Measurements from ENCODE around the gene RMND5B.
"Not testable (repeated sequence)": the region's sequence is repeated elsewhere in the genome, so short reads cannot be mapped to it uniquely, and the experiment has no call there.

RMND5B gene

GRCh38 chr5:178113841-178114324 is 16.9 kb upstream of the RMND5B start:
- DNase-seq = no peak

- peak in 2 of 56 donors; percentile 11 to 14 for DNase-seq
Measured at GRCh38 chr5:178114325-178115135, 16.3 kb upstream of the RMND5B start.

- DNase-seq = no peak
Measured at GRCh38 chr5:178115136-178115813, 15.5 kb upstream of the RMND5B start.

GRCh38 chr5:178115814-178116142 is 15.0 kb upstream of the RMND5B start:
- no peak for DNase-seq

DNA sequence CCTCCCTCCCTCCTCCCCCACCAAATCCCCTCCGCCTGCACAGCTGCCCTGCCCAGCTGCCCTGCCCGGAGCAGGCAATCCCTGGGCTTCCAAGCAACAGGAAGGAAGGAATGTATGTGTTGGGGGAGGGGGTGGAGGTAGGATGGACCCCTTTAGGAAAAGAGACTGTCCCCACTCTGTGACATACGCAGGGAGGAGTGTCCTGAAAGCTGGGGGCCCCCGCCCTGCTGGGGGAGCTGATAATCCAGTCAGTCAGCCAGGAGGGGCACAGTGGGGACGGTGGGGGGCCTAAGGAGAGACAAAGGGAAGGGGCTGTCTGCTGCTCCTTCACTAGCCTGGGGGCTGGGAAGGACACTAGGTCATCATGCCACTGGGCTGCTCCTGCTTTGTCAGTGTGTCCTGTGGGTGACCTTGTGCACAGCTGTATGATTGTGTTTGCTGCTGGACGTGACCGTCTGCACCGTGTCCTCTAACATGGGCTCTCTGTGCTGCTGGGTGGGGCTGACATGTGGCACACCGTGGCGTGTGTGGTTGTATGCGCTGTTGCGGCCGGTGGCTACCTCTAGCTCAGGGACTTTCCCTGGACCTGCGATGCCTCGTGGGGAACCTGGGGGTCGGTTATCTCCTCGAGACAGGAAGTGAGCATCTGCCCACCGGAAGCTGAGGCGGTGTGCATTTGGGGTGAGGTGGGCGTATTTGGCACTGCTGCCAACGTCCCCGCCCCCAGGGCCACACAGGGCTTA is 14.5 kb upstream of the RMND5B start:
- DNase-seq = no peak

DNA sequence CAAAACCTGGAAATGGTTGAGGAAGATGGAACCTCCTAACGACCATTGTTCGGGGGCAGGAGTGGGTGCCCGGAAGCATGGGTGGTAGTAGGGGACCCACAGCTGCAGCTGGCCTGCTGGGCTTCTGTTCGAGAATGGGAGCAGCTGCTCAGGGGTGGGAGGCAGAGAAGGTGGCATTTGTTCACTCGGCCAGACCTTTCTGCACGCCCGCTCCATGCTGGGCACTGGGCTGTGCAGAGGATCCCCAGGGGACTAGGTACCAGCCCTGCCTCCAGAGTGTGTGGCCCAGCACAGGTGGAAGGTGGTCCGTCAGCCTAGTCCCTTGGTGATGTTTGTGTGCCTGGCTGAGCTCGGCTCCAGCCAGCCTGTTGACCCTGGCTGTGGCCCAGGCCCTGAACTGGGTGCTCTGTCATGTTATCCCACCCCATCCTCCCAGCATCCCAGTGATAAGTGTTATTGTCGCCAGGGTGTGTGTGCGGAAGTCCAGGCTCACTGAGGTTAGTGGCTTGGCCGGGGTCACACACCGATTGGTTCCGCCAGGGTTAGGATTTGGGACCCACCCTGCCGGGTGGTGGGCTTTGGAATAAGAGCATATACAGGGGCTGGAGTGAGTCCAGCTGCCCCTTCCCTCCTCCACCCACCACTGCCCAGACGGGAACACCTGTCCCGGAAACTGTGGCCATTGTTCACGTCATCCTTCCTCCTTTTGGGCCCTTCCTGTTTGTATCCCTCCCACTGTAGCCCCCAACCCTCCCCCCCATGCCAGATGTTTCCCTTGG is 12.7 kb upstream of the RMND5B start:
- no peak for DNase-seq

- no peak for DNase-seq
Measured at GRCh38 chr5:178119915-178120606, 10.8 kb upstream of the RMND5B start.

- DNase-seq = peak in 12 of 56 donors; percentile 7 to 34 (median 17)
Measured at GRCh38 chr5:178120607-178121357, 10.0 kb upstream of the RMND5B start.

DNA sequence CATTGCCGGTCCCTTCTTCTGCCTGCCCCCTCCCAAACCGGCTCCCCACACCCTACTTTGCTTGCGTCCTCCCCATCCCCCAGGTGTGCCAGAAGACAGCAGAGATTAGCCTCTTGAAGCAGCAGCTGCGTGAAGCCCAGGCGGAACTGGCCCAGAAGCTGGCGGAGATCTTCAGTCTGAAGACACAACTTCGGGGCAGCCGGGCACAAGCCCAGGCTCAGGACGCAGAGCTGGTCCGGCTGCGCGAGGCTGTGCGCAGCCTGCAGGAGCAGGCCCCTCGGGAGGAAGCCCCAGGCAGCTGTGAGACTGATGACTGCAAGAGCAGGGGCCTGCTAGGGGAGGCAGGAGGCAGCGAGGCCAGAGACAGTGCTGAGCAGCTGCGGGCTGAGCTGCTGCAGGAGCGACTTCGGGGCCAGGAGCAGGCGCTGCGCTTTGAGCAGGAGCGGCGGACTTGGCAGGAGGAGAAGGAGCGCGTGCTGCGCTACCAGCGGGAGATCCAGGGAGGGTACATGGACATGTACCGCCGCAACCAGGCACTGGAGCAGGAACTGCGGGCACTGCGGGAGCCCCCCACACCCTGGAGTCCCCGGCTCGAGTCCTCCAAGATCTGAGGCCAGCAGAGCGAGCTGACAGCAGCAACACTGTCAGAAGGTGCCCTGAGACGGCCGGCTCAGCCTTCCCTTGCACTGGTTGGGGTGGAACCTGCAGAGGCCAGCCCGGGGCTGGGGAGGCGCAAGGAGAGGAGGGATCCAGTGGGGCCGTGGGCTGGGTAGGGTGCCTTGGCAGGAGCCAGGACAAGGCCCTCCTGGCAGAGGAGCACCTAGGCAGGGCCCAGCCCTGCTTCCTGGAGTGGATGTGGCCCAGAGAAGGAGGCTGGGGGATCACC is 9.2 kb upstream of the RMND5B start:
- DNase-seq = no peak

DNA sequence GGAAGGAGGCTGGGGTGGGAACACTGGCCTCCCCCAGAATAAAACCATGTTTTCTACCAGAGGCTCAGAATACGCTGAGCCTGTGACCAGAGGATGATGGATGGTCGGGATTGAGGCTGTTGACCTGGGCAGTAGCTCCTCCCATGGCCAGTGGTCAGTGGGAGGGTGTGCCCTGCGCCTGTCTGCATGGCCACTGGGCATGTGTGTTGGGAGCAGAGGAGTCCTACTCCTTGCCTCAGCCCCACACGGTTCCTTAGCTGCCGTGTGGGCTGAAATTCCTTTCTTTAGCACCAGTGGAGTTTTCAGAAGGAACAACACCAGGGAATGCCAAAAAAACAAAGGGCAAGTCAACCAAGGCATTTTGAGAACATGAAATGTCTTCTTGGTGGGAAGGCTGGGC is 8.5 kb upstream of the RMND5B start:
- DNase-seq = no peak

GRCh38 chr5:178123094-178123965 is 7.5 kb upstream of the RMND5B start:
- no peak for DNase-seq

DNA sequence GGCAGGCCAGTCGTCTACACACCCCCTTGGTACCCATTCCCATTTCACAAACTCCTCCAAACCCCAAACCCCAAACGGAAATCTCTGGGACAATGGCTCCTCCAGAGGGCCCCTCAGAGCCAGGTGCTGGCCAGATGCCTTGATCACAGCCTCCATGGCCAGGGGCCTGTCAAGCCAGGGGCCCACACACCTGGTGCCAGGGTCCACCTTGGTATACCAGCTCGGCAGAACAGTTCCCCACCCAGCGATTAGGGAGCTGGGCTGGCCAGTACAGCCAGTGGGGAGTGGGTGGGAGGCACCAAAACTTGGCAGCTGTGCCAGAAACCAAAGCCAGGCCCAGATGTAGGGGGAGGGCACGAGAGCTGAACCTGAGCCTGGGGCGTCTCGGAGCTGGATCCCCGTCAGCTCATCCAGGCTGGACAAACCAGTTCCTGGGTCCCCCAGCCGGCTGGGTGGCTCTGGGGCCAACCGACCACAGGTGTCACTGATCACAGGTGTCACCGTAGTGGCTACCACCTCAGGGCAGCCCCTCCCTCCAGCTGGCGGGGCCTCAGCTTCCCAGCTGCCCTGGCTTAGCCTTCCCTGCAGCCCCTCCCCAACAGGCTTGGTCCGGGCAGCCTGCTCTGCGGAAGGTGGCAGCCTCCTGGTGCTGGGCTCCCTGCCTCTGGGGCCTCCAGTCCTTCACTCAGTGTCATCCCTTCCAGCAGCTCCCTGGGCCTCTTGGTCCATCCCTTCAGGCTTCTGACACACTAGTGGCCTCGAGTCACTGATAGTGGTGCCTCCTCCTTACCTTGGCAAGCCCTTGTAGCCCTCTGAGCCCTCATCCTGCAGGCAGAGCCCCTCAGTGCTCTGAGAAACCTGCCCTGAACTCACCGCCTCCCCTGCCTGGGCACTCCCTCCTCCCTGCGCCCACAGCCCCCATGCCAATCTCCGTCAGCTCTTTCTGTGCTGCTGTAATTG is 6.6 kb upstream of the RMND5B start:
- no peak for DNase-seq

- DNase-seq = no peak
Measured at GRCh38 chr5:178125253-178125906, 5.4 kb upstream of the RMND5B start.

DNA sequence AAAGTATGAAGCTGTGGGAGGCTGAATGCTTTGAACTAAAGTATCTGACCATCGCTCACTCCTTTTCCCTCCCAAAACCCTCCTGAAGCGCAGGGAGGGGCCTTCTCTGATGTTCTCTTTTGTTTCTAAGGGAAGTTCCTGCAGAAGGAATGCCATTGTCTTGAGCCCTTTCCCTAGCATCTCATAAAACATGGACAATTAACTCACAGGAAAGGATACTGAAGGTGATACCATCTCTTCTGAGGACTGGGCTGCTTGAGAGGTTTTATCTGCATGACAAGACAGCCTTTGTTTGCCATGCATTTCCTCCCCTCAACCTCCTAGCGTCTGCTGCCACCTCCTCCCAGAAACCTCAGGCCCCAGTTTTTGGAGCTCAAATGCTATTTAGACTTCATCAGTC is 4.3 kb upstream of the RMND5B start:
- DNase-seq = no peak

DNA sequence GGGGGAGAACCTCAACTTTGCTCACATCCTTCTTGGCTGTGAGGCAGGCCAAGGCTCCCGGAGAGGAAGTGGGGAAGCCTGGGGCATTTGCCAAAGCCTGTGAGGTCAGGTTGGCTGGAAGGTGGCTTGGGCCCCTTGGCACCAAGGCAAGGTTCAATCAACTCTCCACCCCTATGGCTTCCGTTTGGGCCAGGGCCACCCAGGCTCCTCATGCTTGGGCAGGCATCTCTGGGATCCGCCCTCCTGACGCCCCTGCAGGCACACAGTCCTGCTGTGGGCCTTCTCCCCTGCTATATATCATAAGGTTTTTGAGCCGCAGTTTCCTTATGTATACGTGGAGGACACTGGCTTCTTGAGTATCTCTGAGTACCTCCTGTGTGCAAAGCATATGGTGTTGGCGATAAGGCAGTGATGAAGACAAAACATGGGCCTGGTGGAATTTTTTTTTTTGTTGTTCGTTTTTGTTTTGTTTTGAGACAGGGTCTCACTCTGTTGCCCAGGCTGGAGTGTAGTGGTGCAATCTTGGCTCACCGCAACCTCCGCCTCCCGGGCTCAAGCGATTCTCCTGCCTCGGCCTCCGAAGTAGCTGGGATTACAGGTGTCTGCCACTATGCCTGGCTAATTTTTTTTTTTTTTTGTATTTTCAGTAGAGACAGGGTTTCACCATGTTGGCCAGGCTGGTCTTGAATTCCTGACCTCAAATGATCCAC is 3.4 kb upstream of the RMND5B start:
- not testable (repeated sequence) for DNase-seq

All from amygdala (tissue), 56 donors.